ENCODE results near the gene NOS2.

NOS2 gene

GRCh38 chr17:27818401-27819105 is 18.2 kb upstream of the NOS2 start:
- DNase-seq (ENCODE audit: low read depth): no peak

- no peak for DNase-seq (ENCODE audit: low read depth)
Observed at GRCh38 chr17:27817731-27818130, 17.4 kb upstream of the NOS2 start.

- no peak for DNase-seq (ENCODE audit: low read depth)
Observed at GRCh38 chr17:27816946-27817345, 16.6 kb upstream of the NOS2 start.

- DNase-seq (ENCODE audit: low read depth): no peak
Observed at GRCh38 chr17:27811961-27812360, 11.6 kb upstream of the NOS2 start.

GRCh38 chr17:27810902-27811557 is 10.7 kb upstream of the NOS2 start:
- no peak for DNase-seq (ENCODE audit: low read depth)

- no peak for DNase-seq (ENCODE audit: low read depth)
Observed at GRCh38 chr17:27810211-27810901, 10.0 kb upstream of the NOS2 start.

- no peak for DNase-seq (ENCODE audit: low read depth)
Observed at GRCh38 chr17:27809555-27809954, 9.2 kb upstream of the NOS2 start.

- DNase-seq (ENCODE audit: low read depth): no peak
Observed at GRCh38 chr17:27808628-27809027, 8.3 kb upstream of the NOS2 start.

- peak; percentile 45 for DNase-seq (ENCODE audit: low read depth)
Observed at GRCh38 chr17:27807567-27808470, 7.5 kb upstream of the NOS2 start.

- DNase-seq (ENCODE audit: low read depth): peak; percentile 70
Observed at GRCh38 chr17:27805520-27806146, 5.3 kb upstream of the NOS2 start.

GRCh38 chr17:27804113-27804512 is 3.8 kb upstream of the NOS2 start:
- no peak for DNase-seq (ENCODE audit: low read depth)

GRCh38 chr17:27802962-27803680 is 2.8 kb upstream of the NOS2 start:
- no peak for DNase-seq (ENCODE audit: low read depth)

GRCh38 chr17:27802033-27802432 is 1.7 kb upstream of the NOS2 start:
- DNase-seq (ENCODE audit: low read depth): no peak

- no peak for DNase-seq (ENCODE audit: low read depth)
Observed at GRCh38 chr17:27798376-27798775, 2.0 kb downstream of the NOS2 start.

GRCh38 chr17:27797390-27798091 is 2.8 kb downstream of the NOS2 start:
- DNase-seq (ENCODE audit: low read depth): no peak

GRCh38 chr17:27793906-27794569 is 6.3 kb downstream of the NOS2 start:
- DNase-seq (ENCODE audit: low read depth): no peak

- DNase-seq (ENCODE audit: low read depth): no peak
Observed at GRCh38 chr17:27793168-27793905, 7.0 kb downstream of the NOS2 start.

- DNase-seq (ENCODE audit: low read depth): no peak
Observed at GRCh38 chr17:27792095-27792494, 8.2 kb downstream of the NOS2 start.

GRCh38 chr17:27788919-27789318 is 11.4 kb downstream of the NOS2 start:
- DNase-seq (ENCODE audit: low read depth): no peak
